Measurements from ENCODE around the gene HCFC1R1.

HCFC1R1 gene

DNA sequence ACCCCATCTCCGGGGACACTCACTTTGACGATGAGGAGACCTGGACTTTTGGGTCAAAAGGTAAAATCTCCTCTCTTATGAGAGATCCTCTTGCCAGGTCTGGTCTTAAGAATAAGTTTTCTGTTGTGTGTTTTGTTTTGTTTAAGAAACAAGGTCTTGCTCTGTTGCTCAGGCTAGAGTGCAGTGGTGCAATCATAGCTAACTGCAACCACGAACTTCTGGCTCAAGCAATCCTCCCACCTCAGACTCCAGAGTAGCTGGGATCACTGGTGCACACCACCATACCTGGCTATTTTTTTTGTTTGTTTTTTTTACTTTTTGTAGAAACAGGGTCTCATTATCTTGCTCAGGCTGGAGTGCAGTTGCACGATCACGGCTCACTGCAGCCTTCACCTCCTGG, 26.7 kb upstream of the HCFC1R1 start:
- H3K9me3 Mint-ChIP-seq: no peaks in the 10 kb centered on the region
- H3K36me3 Mint-ChIP-seq (ENCODE audit: low read depth): peaks cover 45% of the 10 kb centered on the region
- H3K4me1 Mint-ChIP-seq (ENCODE audit: low read depth): peaks cover 56% of the 10 kb centered on the region
- H3K27ac Mint-ChIP-seq: peak overlapping the region; percentile 87
- H3K27me3 Mint-ChIP-seq (ENCODE audit: low read depth): peaks cover 6% of the 10 kb centered on the region
- H3K4me3 Mint-ChIP-seq: peak overlapping the region; percentile 72

DNA sequence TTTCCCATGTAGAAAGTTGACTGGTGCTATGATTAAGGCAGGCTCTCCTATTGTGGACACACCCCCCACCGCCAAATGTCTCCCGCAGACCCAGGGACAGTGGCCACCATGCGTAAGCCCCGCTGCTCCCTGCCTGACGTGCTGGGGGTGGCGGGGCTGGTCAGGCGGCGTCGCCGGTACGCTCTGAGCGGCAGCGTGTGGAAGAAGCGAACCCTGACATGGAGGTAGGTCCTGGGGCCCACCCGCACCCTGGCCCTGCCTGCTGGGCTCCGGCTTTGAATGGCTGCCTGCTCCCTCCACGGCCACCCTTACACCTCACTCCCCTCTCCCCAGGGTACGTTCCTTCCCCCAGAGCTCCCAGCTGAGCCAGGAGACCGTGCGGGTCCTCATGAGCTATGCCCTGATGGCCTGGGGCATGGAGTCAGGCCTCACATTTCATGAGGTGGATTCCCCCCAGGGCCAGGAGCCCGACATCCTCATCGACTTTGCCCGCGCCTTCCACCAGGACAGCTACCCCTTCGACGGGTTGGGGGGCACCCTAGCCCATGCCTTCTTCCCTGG, 26.3 kb upstream of the HCFC1R1 start:
- Mint-ChIP-seq H3K36me3 (ENCODE audit: low read depth) (peaks cover 44% of the 10 kb centered on the region), H3K4me3 (peak overlapping the region; percentile 72), H3K27me3 (ENCODE audit: low read depth) (peaks cover 10% of the 10 kb centered on the region), H3K27ac (peak overlapping the region; percentile 87), H3K4me1 (ENCODE audit: low read depth) (peaks cover 55% of the 10 kb centered on the region), H3K9me3 (no peaks in the 10 kb centered on the region)

DNA sequence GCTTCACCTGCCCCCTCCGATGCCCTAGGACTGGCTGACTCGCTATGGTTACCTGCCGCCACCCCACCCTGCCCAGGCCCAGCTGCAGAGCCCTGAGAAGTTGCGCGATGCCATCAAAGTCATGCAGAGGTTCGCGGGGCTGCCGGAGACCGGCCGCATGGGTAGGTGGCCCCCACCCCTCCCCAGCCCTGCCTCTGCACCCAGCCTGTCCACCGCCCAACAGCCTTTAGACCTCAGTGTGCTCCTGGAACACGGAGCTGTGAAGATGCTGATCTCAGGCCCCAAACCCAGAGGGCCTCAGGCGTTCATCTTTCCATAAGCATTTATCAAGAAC, 23.6 kb upstream of the HCFC1R1 start:
- no peaks in the 10 kb centered on the region for H3K9me3 Mint-ChIP-seq

DNA sequence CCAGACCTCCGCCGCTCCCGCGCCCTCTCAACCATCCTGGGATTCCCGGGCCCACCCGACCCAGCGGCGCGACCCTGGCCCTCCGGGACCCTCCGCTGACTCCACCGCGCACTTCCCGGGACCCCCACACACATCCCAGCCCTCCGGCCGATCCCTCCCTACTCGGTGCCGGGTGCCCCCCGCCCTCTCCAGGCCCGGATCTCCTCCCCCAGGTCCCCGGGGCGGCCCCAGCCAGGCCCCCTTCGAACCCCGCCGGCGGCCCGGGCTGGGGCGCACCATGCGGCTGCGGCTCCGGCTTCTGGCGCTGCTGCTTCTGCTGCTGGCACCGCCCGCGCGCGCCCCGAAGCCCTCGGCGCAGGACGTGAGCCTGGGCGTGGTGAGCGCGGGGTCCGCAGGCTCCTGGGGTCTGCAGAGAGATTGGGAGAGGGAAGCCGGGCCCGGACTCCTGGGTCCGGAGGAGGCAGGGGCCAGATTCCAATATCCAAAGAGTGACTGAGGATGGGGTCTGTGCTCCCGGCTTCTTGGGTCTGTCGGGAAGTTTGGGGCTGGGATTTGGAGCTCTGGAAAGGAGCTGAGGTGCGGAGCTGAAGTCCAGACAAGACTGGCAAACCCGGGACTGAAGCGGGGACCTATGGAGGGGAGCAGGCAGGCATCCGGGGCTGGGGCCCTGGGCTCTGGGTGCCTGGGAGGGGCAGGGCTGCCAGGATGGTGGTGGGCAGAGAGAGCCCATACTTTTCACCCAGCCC, 23.1 kb upstream of the HCFC1R1 start:
- H3K36me3 Mint-ChIP-seq (ENCODE audit: low read depth): peaks cover 28% of the 10 kb centered on the region
- peaks cover 43% of the 10 kb centered on the region for H3K4me1 Mint-ChIP-seq (ENCODE audit: low read depth)
- no peaks in the 10 kb centered on the region for H3K9me3 Mint-ChIP-seq
- peaks cover 23% of the 10 kb centered on the region for H3K27me3 Mint-ChIP-seq (ENCODE audit: low read depth)
- peak overlapping the region; percentile 87 for H3K27ac Mint-ChIP-seq
- peak overlapping the region; percentile 82 for H3K4me3 Mint-ChIP-seq

More for the DNA sequence above, 23.6 kb upstream of the HCFC1R1 start:
- H3K4me3 Mint-ChIP-seq: peak overlapping the region; percentile 82
- H3K4me1 Mint-ChIP-seq (ENCODE audit: low read depth): peaks cover 48% of the 10 kb centered on the region
- peaks cover 23% of the 10 kb centered on the region for H3K27me3 Mint-ChIP-seq (ENCODE audit: low read depth)
- peaks cover 32% of the 10 kb centered on the region for H3K36me3 Mint-ChIP-seq (ENCODE audit: low read depth)
- H3K27ac Mint-ChIP-seq: peak overlapping the region; percentile 87

DNA sequence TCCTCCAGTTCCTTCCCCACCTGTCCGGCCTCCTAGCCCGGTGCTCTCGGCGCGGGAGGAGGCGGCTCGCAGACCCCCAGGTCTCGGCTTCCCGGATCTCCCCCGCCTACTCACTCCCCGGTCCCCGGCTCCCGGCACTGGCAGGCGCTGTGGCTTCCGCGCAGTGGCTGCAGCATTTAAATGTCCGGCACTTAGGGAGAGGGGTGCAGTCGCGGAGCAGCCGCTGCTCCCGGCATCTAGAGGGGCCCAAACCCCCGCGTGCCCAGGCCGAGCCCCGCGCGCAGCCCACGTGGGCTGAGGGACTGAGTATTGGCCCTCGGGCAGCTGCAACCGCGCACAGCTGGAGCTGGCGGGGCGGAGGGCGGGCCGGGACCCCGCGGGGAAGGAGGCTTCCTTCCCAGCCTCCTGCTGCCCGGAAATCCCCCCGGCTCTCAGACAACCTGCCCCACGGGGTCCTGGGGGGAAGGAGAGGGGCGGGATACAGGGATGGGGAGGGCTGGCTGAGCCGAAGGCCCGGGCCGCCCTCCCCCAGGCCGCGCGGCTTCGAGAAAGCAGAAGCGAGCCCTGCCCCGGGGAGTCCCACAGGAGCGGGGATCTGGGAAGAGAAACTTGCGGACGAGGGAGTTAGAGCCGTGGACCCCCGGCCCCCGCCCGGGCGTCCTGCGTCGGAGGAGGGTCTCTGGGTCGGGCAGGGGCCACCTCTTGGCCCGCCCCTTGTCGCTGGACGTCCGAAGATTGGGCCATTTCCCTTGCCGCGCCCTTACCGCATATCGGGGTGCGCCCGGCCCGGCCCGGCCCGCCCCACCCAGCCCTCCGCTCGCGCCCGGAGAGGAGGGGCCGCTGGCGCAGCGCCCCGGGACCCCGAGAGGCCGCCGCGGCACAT, 22.3 kb upstream of the HCFC1R1 start, which contains the start of gene MMP25:
TSS of gene MMP25 (plus strand) at position 804 of the 883 bp plus-strand sequence. CDS start 357 bp downstream, outside the sequence.
- peaks cover 28% of the 10 kb centered on the region for H3K27me3 Mint-ChIP-seq (ENCODE audit: low read depth)
- peak within 1 kb of the TSS; percentile 87 for H3K27ac Mint-ChIP-seq
- H3K4me1 Mint-ChIP-seq (ENCODE audit: low read depth): peaks cover 36% of the 10 kb centered on the region
- H3K9me3 Mint-ChIP-seq: no peaks in the 10 kb centered on the region
- peaks cover 22% of the 10 kb centered on the region for H3K36me3 Mint-ChIP-seq (ENCODE audit: low read depth)
- H3K4me3 Mint-ChIP-seq: peak within 1 kb of the TSS; percentile 83

DNA sequence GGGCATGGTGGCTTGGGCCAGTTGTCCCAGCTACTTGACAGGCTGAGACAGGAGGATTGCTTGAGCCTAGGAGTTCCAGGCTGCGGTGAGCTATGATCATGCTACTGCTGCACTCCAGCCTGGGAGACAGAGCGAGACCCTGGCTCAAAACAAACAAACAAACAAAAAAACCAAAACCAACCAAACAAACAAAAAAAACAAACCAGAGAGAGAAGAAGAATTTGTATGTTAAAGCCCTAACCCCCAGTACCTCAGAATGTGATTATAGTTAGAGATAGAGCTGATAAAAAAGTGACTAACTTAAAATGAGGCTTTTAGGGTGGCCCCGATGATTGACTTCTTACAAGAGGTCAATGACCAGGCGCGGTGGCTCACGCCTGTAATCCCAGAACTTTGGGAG, 21.0 kb upstream of the HCFC1R1 start:
- Mint-ChIP-seq H3K9me3 (no peaks in the 10 kb centered on the region), H3K4me1 (ENCODE audit: low read depth) (peaks cover 26% of the 10 kb centered on the region), H3K36me3 (ENCODE audit: low read depth) (peaks cover 13% of the 10 kb centered on the region), H3K4me3 (peak overlapping the region; percentile 83), H3K27me3 (ENCODE audit: low read depth) (peaks cover 40% of the 10 kb centered on the region), H3K27ac (peak overlapping the region; percentile 86)

DNA sequence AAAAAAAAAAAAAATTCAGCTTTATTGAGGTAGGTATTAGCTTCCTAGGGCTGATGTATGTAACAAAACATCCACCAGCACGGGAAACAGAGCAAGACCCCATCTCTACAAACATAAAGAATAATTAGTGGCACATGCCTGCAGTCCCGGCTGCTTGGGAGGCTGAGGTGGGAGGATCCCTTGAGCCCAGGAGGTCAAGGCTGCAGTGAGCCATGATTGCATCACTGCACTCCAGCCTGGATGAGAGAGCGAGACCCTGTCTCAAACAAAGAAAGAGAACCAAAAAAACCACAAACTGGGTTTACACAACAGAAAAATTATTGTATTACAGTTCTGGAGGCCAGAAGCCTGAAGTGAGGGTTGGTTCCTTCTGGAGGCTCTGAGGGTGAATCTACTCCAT, 18.6 kb upstream of the HCFC1R1 start:
- peaks cover 9% of the 10 kb centered on the region for H3K36me3 Mint-ChIP-seq (ENCODE audit: low read depth)
- peaks cover 56% of the 10 kb centered on the region for H3K27me3 Mint-ChIP-seq (ENCODE audit: low read depth)
- no peaks in the 10 kb centered on the region for H3K9me3 Mint-ChIP-seq
- no peak overlapping the region for H3K4me3 Mint-ChIP-seq
- H3K27ac Mint-ChIP-seq: no peak overlapping the region
- peaks cover 12% of the 10 kb centered on the region for H3K4me1 Mint-ChIP-seq (ENCODE audit: low read depth)

DNA sequence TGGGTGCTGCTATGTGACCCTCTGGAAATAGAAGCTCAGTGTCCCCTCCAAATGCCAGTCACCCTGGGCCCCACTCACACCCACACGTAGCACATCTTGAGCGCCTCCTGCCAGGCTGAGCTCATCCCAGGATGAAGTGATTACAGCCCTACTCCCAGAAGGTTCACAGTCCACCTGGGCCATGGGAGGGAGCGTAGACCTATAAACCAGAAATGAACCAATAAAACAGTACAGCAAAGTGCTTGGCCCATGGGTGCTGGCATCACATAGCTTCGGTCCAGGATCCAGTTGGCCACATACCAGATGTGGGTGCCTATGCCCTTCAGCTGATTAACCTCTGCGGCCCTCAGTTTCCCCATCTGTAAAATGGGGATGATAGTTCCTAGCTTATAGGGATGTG, 15.2 kb upstream of the HCFC1R1 start:
- Mint-ChIP-seq H3K27me3 (ENCODE audit: low read depth) (peaks cover 66% of the 10 kb centered on the region), H3K4me3 (no peak overlapping the region), H3K36me3 (ENCODE audit: low read depth) (peaks cover 2% of the 10 kb centered on the region), H3K9me3 (no peaks in the 10 kb centered on the region), H3K4me1 (ENCODE audit: low read depth) (peaks cover 8% of the 10 kb centered on the region), H3K27ac (no peak overlapping the region)

DNA sequence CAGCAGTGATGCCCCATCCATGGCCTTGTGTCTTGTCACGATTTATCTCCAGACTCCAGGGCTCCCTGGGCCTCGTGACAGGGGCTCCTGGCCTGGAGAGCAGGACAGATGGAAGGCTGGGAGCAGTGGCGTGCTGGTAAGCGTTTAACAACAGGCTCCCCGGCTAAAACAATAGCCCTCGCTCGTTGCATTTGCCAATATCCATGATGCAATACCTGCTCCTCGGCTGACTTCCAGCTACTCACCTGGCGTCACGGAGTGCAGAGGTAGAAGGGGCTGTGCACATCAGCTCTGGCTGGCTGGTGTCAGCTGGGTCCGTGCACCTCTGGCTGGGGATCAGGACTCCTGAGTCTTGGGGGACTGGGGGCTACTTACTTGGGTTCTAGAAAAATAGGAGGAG, 14.5 kb upstream of the HCFC1R1 start:
- Mint-ChIP-seq H3K36me3 (ENCODE audit: low read depth) (peaks cover 2% of the 10 kb centered on the region), H3K4me1 (ENCODE audit: low read depth) (peaks cover 9% of the 10 kb centered on the region), H3K4me3 (no peak overlapping the region), H3K27ac (no peak overlapping the region), H3K9me3 (no peaks in the 10 kb centered on the region), H3K27me3 (ENCODE audit: low read depth) (peaks cover 70% of the 10 kb centered on the region)

DNA sequence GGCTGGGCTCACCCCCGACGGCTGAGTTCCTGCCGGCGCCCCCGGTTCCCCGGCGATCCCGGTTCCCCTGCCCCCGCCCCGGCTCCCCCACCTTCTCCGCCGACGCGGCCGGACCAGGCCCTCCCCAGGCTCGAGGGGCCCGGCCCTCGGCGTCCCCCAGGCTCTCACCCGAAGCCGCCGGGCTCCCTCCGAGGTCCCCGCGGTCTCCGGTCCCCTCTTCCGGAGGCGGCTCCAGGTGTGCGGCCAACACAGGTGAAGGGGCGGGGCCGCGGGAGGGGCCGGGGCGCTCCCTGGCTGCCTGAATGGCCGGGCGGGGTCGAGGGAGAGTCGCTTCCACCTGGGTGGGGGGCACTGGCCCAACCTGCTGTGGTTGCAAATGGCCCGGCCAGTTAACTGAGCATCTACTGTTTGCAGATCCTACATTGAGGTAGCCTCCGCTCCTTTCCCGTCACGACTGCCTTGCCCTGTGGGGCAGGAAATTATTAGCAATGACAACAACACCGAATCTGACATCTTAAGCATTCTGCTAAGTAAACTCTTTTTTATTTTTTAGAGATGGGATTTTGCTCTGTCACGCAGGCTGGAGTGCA, 13.1 kb upstream of the HCFC1R1 start, which contains the start of gene BICDL2:
TSS of gene BICDL2 (minus strand) at position 219 of the 590 bp plus-strand sequence. CDS start 1,448 bp downstream, outside the sequence.
- no peak within 1 kb of the TSS for H3K4me3 Mint-ChIP-seq
- no peaks in the 10 kb centered on the region for H3K9me3 Mint-ChIP-seq
- H3K27ac Mint-ChIP-seq: no peak within 1 kb of the TSS
- peaks cover 15% of the 10 kb centered on the region for H3K4me1 Mint-ChIP-seq (ENCODE audit: low read depth)
- peaks cover 2% of the 10 kb centered on the region for H3K36me3 Mint-ChIP-seq (ENCODE audit: low read depth)
- H3K27me3 Mint-ChIP-seq (ENCODE audit: low read depth): peaks cover 85% of the 10 kb centered on the region

DNA sequence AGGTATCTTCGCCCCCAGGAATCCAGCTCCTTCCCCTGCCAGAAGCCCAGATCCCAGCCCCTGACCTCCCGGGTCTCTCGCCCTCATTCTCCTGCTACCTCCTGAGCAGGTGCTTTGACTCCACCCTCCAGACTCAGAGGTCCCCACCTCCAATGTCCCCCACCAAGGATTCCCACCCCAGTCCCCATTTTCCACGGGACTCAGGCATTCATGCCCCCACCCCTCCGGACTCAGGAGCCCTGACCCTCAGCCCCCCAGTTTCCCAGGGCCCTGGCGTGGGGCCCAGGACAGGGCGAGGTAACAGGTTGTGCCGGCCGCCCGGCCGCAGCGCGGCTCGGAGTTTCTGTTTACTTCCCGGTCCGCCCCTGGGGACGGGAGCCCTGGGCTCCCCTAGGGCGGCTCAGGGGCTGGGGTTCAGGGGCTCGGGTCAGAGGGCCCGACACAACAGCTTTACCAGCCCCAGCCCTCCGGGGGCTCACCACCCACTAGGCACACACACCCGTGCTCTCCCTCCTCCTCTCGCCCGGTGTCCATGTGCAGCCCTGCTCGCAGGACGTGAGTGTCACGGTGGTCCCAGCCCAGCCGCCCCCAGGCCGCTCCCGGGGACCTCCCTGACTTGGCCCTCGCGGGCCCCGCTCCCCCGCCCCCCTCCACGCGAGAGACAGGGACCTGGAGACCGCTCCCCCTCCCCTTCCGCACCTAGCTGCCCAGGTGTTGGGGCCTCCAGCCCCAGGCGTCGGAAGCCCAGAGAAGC, 12.4 kb upstream of the HCFC1R1 start:
- no peak overlapping the region for H3K27ac Mint-ChIP-seq
- peaks cover 15% of the 10 kb centered on the region for H3K4me1 Mint-ChIP-seq (ENCODE audit: low read depth)
- peaks cover 85% of the 10 kb centered on the region for H3K27me3 Mint-ChIP-seq (ENCODE audit: low read depth)
- no peaks in the 10 kb centered on the region for H3K9me3 Mint-ChIP-seq
- peaks cover 2% of the 10 kb centered on the region for H3K36me3 Mint-ChIP-seq (ENCODE audit: low read depth)
- H3K4me3 Mint-ChIP-seq: no peak overlapping the region

DNA sequence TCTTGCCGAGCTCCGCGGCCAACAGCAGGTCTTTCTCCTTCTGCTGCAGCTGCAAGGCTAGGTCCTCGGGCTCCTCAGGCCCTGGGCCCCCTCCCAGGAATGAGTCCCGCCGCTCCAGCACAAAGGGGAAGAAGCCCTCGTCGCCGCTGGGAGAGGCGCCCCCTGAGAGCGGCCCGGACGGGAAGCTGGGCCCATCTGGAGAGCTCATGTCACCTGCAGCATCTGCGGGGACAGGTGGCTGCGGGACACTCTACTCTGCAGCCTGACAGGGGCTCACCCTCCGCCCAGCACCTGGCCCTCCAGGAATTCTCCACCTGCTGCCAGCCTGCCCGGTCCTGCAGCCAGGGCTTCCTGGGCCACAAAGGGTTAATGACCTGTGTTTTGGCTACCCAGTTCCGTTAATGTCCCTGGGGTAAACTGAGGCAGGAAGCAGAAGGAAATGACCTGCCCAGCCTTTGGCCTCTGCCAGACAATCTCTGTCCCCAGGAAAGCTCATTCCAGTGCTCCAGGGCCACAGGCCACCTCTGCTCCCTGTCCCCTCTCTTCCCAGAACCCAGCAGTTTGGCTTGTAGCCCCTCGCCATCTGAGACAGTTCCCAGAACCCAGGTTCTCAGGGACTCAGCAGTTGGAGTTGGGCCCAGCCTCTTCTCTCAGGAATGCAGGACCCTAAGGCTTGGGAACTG, 11.7 kb upstream of the HCFC1R1 start:
- Mint-ChIP-seq H3K4me3 (no peak overlapping the region), H3K27me3 (ENCODE audit: low read depth) (peaks cover 78% of the 10 kb centered on the region), H3K4me1 (ENCODE audit: low read depth) (peaks cover 15% of the 10 kb centered on the region), H3K9me3 (no peaks in the 10 kb centered on the region), H3K36me3 (ENCODE audit: low read depth) (peaks cover 2% of the 10 kb centered on the region), H3K27ac (no peak overlapping the region)

DNA sequence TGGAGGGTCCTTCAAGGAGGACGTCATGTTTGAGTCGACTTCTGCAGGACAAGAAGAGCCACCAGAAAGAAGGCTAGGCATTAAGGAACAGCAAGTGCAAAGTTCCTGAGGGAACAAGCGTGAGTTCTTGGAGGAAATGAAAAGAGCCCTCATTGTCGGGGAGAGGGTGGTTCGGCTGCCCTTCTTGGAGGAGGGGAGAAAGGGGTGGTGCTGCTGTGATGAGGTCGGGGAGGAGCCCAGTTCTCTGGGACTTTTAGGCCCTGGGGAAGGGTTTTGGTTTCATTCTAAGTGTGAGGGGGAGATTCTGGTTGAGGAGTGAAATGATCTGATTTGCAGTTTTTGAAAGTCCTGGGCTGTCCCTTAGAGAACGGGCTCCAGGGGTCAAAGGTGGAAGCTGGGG, 8.9 kb upstream of the HCFC1R1 start:
- H3K9me3 Mint-ChIP-seq: no peaks in the 10 kb centered on the region
- peak overlapping the region; percentile 28 for H3K27ac Mint-ChIP-seq
- peaks cover 53% of the 10 kb centered on the region for H3K27me3 Mint-ChIP-seq (ENCODE audit: low read depth)
- no peaks in the 10 kb centered on the region for H3K36me3 Mint-ChIP-seq (ENCODE audit: low read depth)
- no peak overlapping the region for H3K4me3 Mint-ChIP-seq
- peaks cover 29% of the 10 kb centered on the region for H3K4me1 Mint-ChIP-seq (ENCODE audit: low read depth)
